ENCODE results near the gene HLA-E.
"Not testable (repeated sequence)": the region's sequence is repeated elsewhere in the genome, so short reads cannot be mapped to it uniquely, and the experiment has no call there.

The HLA-E gene

GRCh38 chr6:30490026-30490876 lies 942 bp downstream of the HLA-E start:
- no peak overlapping the region for H2BK15ac ChIP-seq (replicated peaks; ENCODE audit: low read depth)
- H3K4me3 ChIP-seq (ENCODE audit: low read length), result peak overlapping the region; percentile 89
- no peak overlapping the region for H2BK5ac ChIP-seq (ENCODE audit: low read length)
- WGBS (ENCODE audit: extremely low coverage, insufficient coverage, low lambda C conversion rate), result no CpG with 5 or more reads among the region's 38 CpGs
- H4K5ac ChIP-seq (ENCODE audit: low read length), result no peak overlapping the region
- no peaks in the 10 kb centered on the region for H3K79me2 ChIP-seq (ENCODE audit: control insufficient read depth, insufficient read depth, low read length)
- H3K79me1 ChIP-seq (ENCODE audit: low read length), result peaks cover 1% of the 10 kb centered on the region
- DNase-seq, result peak; percentile 74
- H3K27me3 ChIP-seq (ENCODE audit: insufficient read depth, low read length, poor library complexity), result no peaks in the 10 kb centered on the region
- no peak overlapping the region for H3K18ac ChIP-seq (ENCODE audit: low read length)
- H3K27ac ChIP-seq (ENCODE audit: low read depth, low read length), result no peak overlapping the region
- H4K8ac ChIP-seq (ENCODE audit: low read depth, low read length), result no peak overlapping the region
- H3K36me3 ChIP-seq (ENCODE audit: control insufficient read depth, insufficient read depth, low read length), result no peaks in the 10 kb centered on the region
- no peak overlapping the region for H2AK5ac ChIP-seq (ENCODE audit: low read length)
- H3K4me2 ChIP-seq (ENCODE audit: low read length), result peak overlapping the region; percentile 85
- no peak overlapping the region for H2BK120ac ChIP-seq (ENCODE audit: low read depth, low read length)
- H3K23ac ChIP-seq (ENCODE audit: low read length), result peak overlapping the region; percentile 89
- peaks cover 2% of the 10 kb centered on the region for H3K4me1 ChIP-seq (ENCODE audit: control insufficient read depth, low read depth, low read length)
- peak overlapping the region; percentile 94 for H3K9ac ChIP-seq (ENCODE audit: low read length)
- no peak overlapping the region for H3K4ac ChIP-seq (ENCODE audit: low read depth, low read length)
- H3K56ac ChIP-seq (ENCODE audit: low read length), result peak overlapping the region; percentile 97

GRCh38 chr6:30491291-30491953 lies 2.1 kb downstream of the HLA-E start:
- H4K8ac ChIP-seq (ENCODE audit: low read depth, low read length); H3K79me2 ChIP-seq (ENCODE audit: control insufficient read depth, insufficient read depth, low read length); H3K36me3 ChIP-seq (ENCODE audit: control insufficient read depth, insufficient read depth, low read length); H3K9ac ChIP-seq (ENCODE audit: low read length); H3K27me3 ChIP-seq (ENCODE audit: insufficient read depth, low read length, poor library complexity); H2BK15ac ChIP-seq (replicated peaks; ENCODE audit: low read depth); H3K4me3 ChIP-seq (ENCODE audit: low read length); DNase-seq; H2AK5ac ChIP-seq (ENCODE audit: low read length); H3K4me2 ChIP-seq (ENCODE audit: low read length); H3K4ac ChIP-seq (ENCODE audit: low read depth, low read length); H3K18ac ChIP-seq (ENCODE audit: low read length); H3K79me1 ChIP-seq (ENCODE audit: low read length); H4K5ac ChIP-seq (ENCODE audit: low read length); H3K4me1 ChIP-seq (ENCODE audit: control insufficient read depth, low read depth, low read length); H3K27ac ChIP-seq (ENCODE audit: low read depth, low read length); H3K56ac ChIP-seq (ENCODE audit: low read length); H3K23ac ChIP-seq (ENCODE audit: low read length); H2BK5ac ChIP-seq (ENCODE audit: low read length); H2BK120ac ChIP-seq (ENCODE audit: low read depth, low read length): not testable (repeated sequence)
- no CpG with 5 or more reads among the region's 14 CpGs for WGBS (ENCODE audit: extremely low coverage, insufficient coverage, low lambda C conversion rate)

GRCh38 chr6:30491991-30492952 lies 3.0 kb downstream of the HLA-E start:
- H3K79me2 ChIP-seq (ENCODE audit: control insufficient read depth, insufficient read depth, low read length), result no peaks in the 10 kb centered on the region
- no peak overlapping the region for H2BK5ac ChIP-seq (ENCODE audit: low read length)
- H4K8ac ChIP-seq (ENCODE audit: low read depth, low read length), result no peak overlapping the region
- H3K27ac ChIP-seq (ENCODE audit: low read depth, low read length), result no peak overlapping the region
- no CpG with 5 or more reads among the region's 16 CpGs for WGBS (ENCODE audit: extremely low coverage, insufficient coverage, low lambda C conversion rate)
- H2BK15ac ChIP-seq (replicated peaks; ENCODE audit: low read depth), result no peak overlapping the region
- H4K5ac ChIP-seq (ENCODE audit: low read length), result no peak overlapping the region
- H3K79me1 ChIP-seq (ENCODE audit: low read length), result peaks cover 1% of the 10 kb centered on the region
- no peaks in the 10 kb centered on the region for H3K27me3 ChIP-seq (ENCODE audit: insufficient read depth, low read length, poor library complexity)
- no peak overlapping the region for H2AK5ac ChIP-seq (ENCODE audit: low read length)
- no peak overlapping the region for H3K56ac ChIP-seq (ENCODE audit: low read length)
- no peaks in the 10 kb centered on the region for H3K36me3 ChIP-seq (ENCODE audit: control insufficient read depth, insufficient read depth, low read length)
- no peak overlapping the region for H2BK120ac ChIP-seq (ENCODE audit: low read depth, low read length)
- no peak for DNase-seq
- peaks cover 2% of the 10 kb centered on the region for H3K4me1 ChIP-seq (ENCODE audit: control insufficient read depth, low read depth, low read length)
- H3K4me2 ChIP-seq (ENCODE audit: low read length), result no peak overlapping the region
- no peak overlapping the region for H3K18ac ChIP-seq (ENCODE audit: low read length)
- no peak overlapping the region for H3K4ac ChIP-seq (ENCODE audit: low read depth, low read length)
- no peak overlapping the region for H3K4me3 ChIP-seq (ENCODE audit: low read length)
- H3K23ac ChIP-seq (ENCODE audit: low read length), result no peak overlapping the region
- no peak overlapping the region for H3K9ac ChIP-seq (ENCODE audit: low read length)

- Histone ChIP-seq H3K79me1 (ENCODE audit: low read length) (peaks cover 1% of the 10 kb centered on the region), H4K8ac (ENCODE audit: low read depth, low read length) (no peak overlapping the region), H3K79me2 (ENCODE audit: control insufficient read depth, insufficient read depth, low read length) (no peaks in the 10 kb centered on the region), H3K4ac (ENCODE audit: low read depth, low read length) (no peak overlapping the region), H3K9ac (ENCODE audit: low read length) (no peak overlapping the region), H3K36me3 (ENCODE audit: control insufficient read depth, insufficient read depth, low read length) (no peaks in the 10 kb centered on the region), H3K4me2 (ENCODE audit: low read length) (no peak overlapping the region), H4K5ac (ENCODE audit: low read length) (no peak overlapping the region), H3K27ac (ENCODE audit: low read depth, low read length) (no peak overlapping the region), H2BK5ac (ENCODE audit: low read length) (no peak overlapping the region), H2BK120ac (ENCODE audit: low read depth, low read length) (no peak overlapping the region), H3K4me3 (ENCODE audit: low read length) (no peak overlapping the region), H2AK5ac (ENCODE audit: low read length) (no peak overlapping the region), H3K27me3 (ENCODE audit: insufficient read depth, low read length, poor library complexity) (no peaks in the 10 kb centered on the region), H3K4me1 (ENCODE audit: control insufficient read depth, low read depth, low read length) (peaks cover 2% of the 10 kb centered on the region), H2BK15ac (replicated peaks; ENCODE audit: low read depth) (no peak overlapping the region), H3K23ac (ENCODE audit: low read length) (no peak overlapping the region), H3K18ac (ENCODE audit: low read length) (no peak overlapping the region), H3K56ac (ENCODE audit: low read length) (no peak overlapping the region)
- DNase-seq, result peak; percentile 32
- no CpG with 5 or more reads among the region's 8 CpGs for WGBS (ENCODE audit: extremely low coverage, insufficient coverage, low lambda C conversion rate)
These were observed 4.4 kb downstream of the HLA-E start for GRCh38 chr6:30493643-30494250.

GRCh38 chr6:30494291-30494861 lies 5.1 kb downstream of the HLA-E start:
- H3K27me3 ChIP-seq (ENCODE audit: insufficient read depth, low read length, poor library complexity), result no peaks in the 10 kb centered on the region
- H3K4ac ChIP-seq (ENCODE audit: low read depth, low read length), result no peak overlapping the region
- H3K9ac ChIP-seq (ENCODE audit: low read length), result no peak overlapping the region
- no peaks in the 10 kb centered on the region for H3K79me2 ChIP-seq (ENCODE audit: control insufficient read depth, insufficient read depth, low read length)
- H2BK120ac ChIP-seq (ENCODE audit: low read depth, low read length), result no peak overlapping the region
- no peak overlapping the region for H3K4me2 ChIP-seq (ENCODE audit: low read length)
- H3K4me1 ChIP-seq (ENCODE audit: control insufficient read depth, low read depth, low read length), result peaks cover 2% of the 10 kb centered on the region
- H3K18ac ChIP-seq (ENCODE audit: low read length), result no peak overlapping the region
- no peak for DNase-seq
- H3K27ac ChIP-seq (ENCODE audit: low read depth, low read length), result no peak overlapping the region
- no peak overlapping the region for H2BK15ac ChIP-seq (replicated peaks; ENCODE audit: low read depth)
- no peak overlapping the region for H2BK5ac ChIP-seq (ENCODE audit: low read length)
- H3K23ac ChIP-seq (ENCODE audit: low read length), result no peak overlapping the region
- H4K8ac ChIP-seq (ENCODE audit: low read depth, low read length), result no peak overlapping the region
- H4K5ac ChIP-seq (ENCODE audit: low read length), result no peak overlapping the region
- WGBS (ENCODE audit: extremely low coverage, insufficient coverage, low lambda C conversion rate), result no CpG with 5 or more reads among the region's 8 CpGs
- H3K79me1 ChIP-seq (ENCODE audit: low read length), result peaks cover 1% of the 10 kb centered on the region
- no peak overlapping the region for H3K4me3 ChIP-seq (ENCODE audit: low read length)
- H2AK5ac ChIP-seq (ENCODE audit: low read length), result no peak overlapping the region
- no peaks in the 10 kb centered on the region for H3K36me3 ChIP-seq (ENCODE audit: control insufficient read depth, insufficient read depth, low read length)
- no peak overlapping the region for H3K56ac ChIP-seq (ENCODE audit: low read length)
